GM08714 (cell line): ENCODE results near the gene KCNH8.

Experiments
- H3K4me3 ChIP-seq: fragments of 200-500 bp; sonication (Bioruptor generic); 2 replicates; pipeline ENCODE4 v1.5.1; 2014; ENCODE audit warnings: mild to moderate bottlenecking, low read length, inconsistent platforms
- ZNF274 ChIP-seq: IDR thresholded peaks from 2 replicates; pipeline ENCODE4 v1.6.1; 2012; ENCODE audit warnings: mild to moderate bottlenecking, low read depth, low read length

Gene KCNH8

GRCh38 chr3:19342389-19342788 is 194.1 kb downstream of the KCNH8 start:
- TF ChIP-seq ZNF274, result no peak
- no peak overlapping the region for H3K4me3 ChIP-seq

GRCh38 chr3:19346759-19347158 is 198.4 kb downstream of the KCNH8 start:
- H3K4me3 ChIP-seq, result no peak overlapping the region
- no peak for TF ChIP-seq ZNF274

GRCh38 chr3:19347671-19348070 is 199.4 kb downstream of the KCNH8 start:
- no peak overlapping the region for H3K4me3 ChIP-seq
- TF ChIP-seq ZNF274, result no peak

GRCh38 chr3:19348500-19348899 is 200.2 kb downstream of the KCNH8 start:
- TF ChIP-seq ZNF274, result no peak
- no peak overlapping the region for H3K4me3 ChIP-seq

- TF ChIP-seq ZNF274, result no peak
- H3K4me3 ChIP-seq, result no peak overlapping the region
These were observed 200.7 kb downstream of the KCNH8 start for GRCh38 chr3:19348941-19349564.

GRCh38 chr3:19357947-19358346 is 209.6 kb downstream of the KCNH8 start:
- TF ChIP-seq ZNF274, result no peak
- no peak overlapping the region for H3K4me3 ChIP-seq

- no peak for TF ChIP-seq ZNF274
- no peak overlapping the region for H3K4me3 ChIP-seq
These were observed 214.8 kb downstream of the KCNH8 start for GRCh38 chr3:19363071-19363470.

GRCh38 chr3:19364148-19364547 is 215.8 kb downstream of the KCNH8 start:
- no peak for TF ChIP-seq ZNF274
- no peak overlapping the region for H3K4me3 ChIP-seq

- TF ChIP-seq ZNF274, result no peak
- no peak overlapping the region for H3K4me3 ChIP-seq
These were observed 217.2 kb downstream of the KCNH8 start for GRCh38 chr3:19365471-19365870.

- no peak overlapping the region for H3K4me3 ChIP-seq
- no peak for TF ChIP-seq ZNF274
These were observed 236.6 kb downstream of the KCNH8 start for GRCh38 chr3:19384868-19385267.

GRCh38 chr3:19392150-19392549 is 243.8 kb downstream of the KCNH8 start:
- no peak for TF ChIP-seq ZNF274
- no peak overlapping the region for H3K4me3 ChIP-seq

GRCh38 chr3:19394946-19395345 is 246.6 kb downstream of the KCNH8 start:
- H3K4me3 ChIP-seq, result no peak overlapping the region
- no peak for TF ChIP-seq ZNF274

GRCh38 chr3:19396726-19397125 is 248.4 kb downstream of the KCNH8 start:
- no peak for TF ChIP-seq ZNF274
- no peak overlapping the region for H3K4me3 ChIP-seq

GRCh38 chr3:19399356-19399755 is 251.0 kb downstream of the KCNH8 start:
- TF ChIP-seq ZNF274, result no peak
- H3K4me3 ChIP-seq, result no peak overlapping the region

GRCh38 chr3:19399836-19400235 is 251.5 kb downstream of the KCNH8 start:
- no peak for TF ChIP-seq ZNF274
- no peak overlapping the region for H3K4me3 ChIP-seq

- no peak for TF ChIP-seq ZNF274
- H3K4me3 ChIP-seq, result no peak overlapping the region
These were observed 271.8 kb downstream of the KCNH8 start for GRCh38 chr3:19420159-19420558.

GRCh38 chr3:19425825-19426224 is 277.5 kb downstream of the KCNH8 start:
- TF ChIP-seq ZNF274, result no peak

More at GRCh38 chr3:19425825-19426224, 277.5 kb downstream of the KCNH8 start:
- no peak overlapping the region for H3K4me3 ChIP-seq
